ENCODE results near the gene NCOA7. TPM values are rescaled to one million over a fixed set of nuclear protein-coding genes. Genes with fewer than 3 reads are reported as not detected.
A peak's percentile ranks its signal among the peaks of the same experiment; 100 is the strongest.
"Not testable (repeated sequence)": the region's sequence is repeated elsewhere in the genome, so short reads cannot be mapped to it uniquely, and the experiment has no call there.

The NCOA7 gene
- total and polyA plus RNA-seq, 11 donors = 3.8 to 23.1 (median 8.2) TPM

GRCh38 chr6:125844989-125845388 lies 54.2 kb downstream of the NCOA7 start:
- intact Hi-C loops (cut with DNase I) = loop anchor here in 3 of 10 donors (5.0 kb wide), 1 partner anchor 53 kb away; the partner anchor contains the start of gene NCOA7 (in 3 of the 3)
- DNase-seq = peak in 4 of 5 donors; percentile 43 to 52 (median 48)
- no peaks in the 10 kb centered on the region for H3K36me3 ChIP-seq
- TF ChIP-seq POLR2A (IDR thresholded peaks at IDR 0.05) (no peak), CTCF (IDR thresholded peaks at IDR 0.05) (no peak)
- H3K9me3 ChIP-seq = no peaks in the 10 kb centered on the region
- H3K4me1 ChIP-seq = peaks cover 0 to 41% (median 25%) of the 10 kb centered on the region in 12 donors
- peak overlapping the region in 11 of 12 donors; percentile 16 to 69 (median 40) for H3K27ac ChIP-seq
- 32 to 55% (median 40%) methylated on average over 5 of the region's 5 CpGs for WGBS, 4 donors
- ATAC-seq = peak; percentile 73 to 92 (median 88)
- no peak overlapping the region for H3K4me3 ChIP-seq
- H3K27me3 ChIP-seq = no peaks in the 10 kb centered on the region

- 62 to 70% (median 66%) methylated on average over 4 of the region's 4 CpGs for WGBS, 4 donors
- no peak for TF ChIP-seq POLR2A (IDR thresholded peaks at IDR 0.05)
- TF ChIP-seq CTCF (IDR thresholded peaks at IDR 0.05) = no peak
- DNase-seq (no peak), ATAC-seq (peak in 2 of 4 donors; percentile 32 to 61)
- H3K4me1 ChIP-seq = peaks cover 0 to 41% (median 24%) of the 10 kb centered on the region in 12 donors
- peak overlapping the region in 2 of 12 donors; percentile 21 to 46 for H3K27ac ChIP-seq
- intact Hi-C loops (cut with DNase I) = loop anchor here in 2 of 10 donors (5.0 kb wide), 1 partner anchor 54 kb away; the partner anchor contains the start of gene NCOA7 (in 2 of the 2)
- no peak overlapping the region for H3K4me3 ChIP-seq
- H3K36me3 ChIP-seq = no peaks in the 10 kb centered on the region
- H3K27me3 ChIP-seq = no peaks in the 10 kb centered on the region
- H3K9me3 ChIP-seq = no peaks in the 10 kb centered on the region
Observed at GRCh38 chr6:125846292-125847024, 55.7 kb downstream of the NCOA7 start.

- DNase-seq, ATAC-seq, H3K27ac ChIP-seq, H3K36me3 ChIP-seq, H3K27me3 ChIP-seq, H3K9me3 ChIP-seq, H3K4me3 ChIP-seq: not testable (repeated sequence)
- WGBS, 4 donors = 94 to 98% (median 96%) methylated on average over 5 of the region's 5 CpGs
- intact Hi-C loops (cut with DNase I) = loop anchor here in 2 of 10 donors (5.0 kb wide), 1 partner anchor 56 kb away; the partner anchor contains the start of gene NCOA7 (in 2 of the 2)
- peaks cover 0 to 39% (median 24%) of the 10 kb centered on the region in 12 donors for H3K4me1 ChIP-seq
Observed at GRCh38 chr6:125848286-125848685, 57.5 kb downstream of the NCOA7 start.

- peaks cover 0 to 9% (median 0%) of the 10 kb centered on the region in 12 donors for H3K9me3 ChIP-seq
- ATAC-seq (no peak), DNase-seq (no peak)
- no peak overlapping the region for H3K4me3 ChIP-seq
- WGBS, 4 donors = 80 to 89% (median 86%) methylated on average over 3 of the region's 3 CpGs
- peaks cover 0 to 6% (median 0%) of the 10 kb centered on the region in 9 donors for H3K36me3 ChIP-seq
- no peak overlapping the region for H3K27ac ChIP-seq
- intact Hi-C loops (cut with DNase I) = loop anchor here in 4 of 10 donors (5.0 to 10.0 kb wide), 2 partner anchors 56 to 58 kb away; partner anchors contain the start of gene NCOA7 (in 4 of the 4)
- peaks cover 0 to 27% (median 13%) of the 10 kb centered on the region in 12 donors for H3K4me1 ChIP-seq
- no peaks in the 10 kb centered on the region for H3K27me3 ChIP-seq
- TF ChIP-seq POLR2A (IDR thresholded peaks at IDR 0.05) = no peak
- no peak for TF ChIP-seq CTCF (IDR thresholded peaks at IDR 0.05)
Observed at GRCh38 chr6:125850361-125850760, 59.6 kb downstream of the NCOA7 start.

All from heart left ventricle (tissue), 16 donors.